NCI-H1105 (cell line): ENCODE results near the gene CHID1.

Experiments
- DNase-seq: peaks from one replicate; lab custom pipeline; 2025; lab: John Stamatoyannopoulos, UW

The CHID1 gene

DNA sequence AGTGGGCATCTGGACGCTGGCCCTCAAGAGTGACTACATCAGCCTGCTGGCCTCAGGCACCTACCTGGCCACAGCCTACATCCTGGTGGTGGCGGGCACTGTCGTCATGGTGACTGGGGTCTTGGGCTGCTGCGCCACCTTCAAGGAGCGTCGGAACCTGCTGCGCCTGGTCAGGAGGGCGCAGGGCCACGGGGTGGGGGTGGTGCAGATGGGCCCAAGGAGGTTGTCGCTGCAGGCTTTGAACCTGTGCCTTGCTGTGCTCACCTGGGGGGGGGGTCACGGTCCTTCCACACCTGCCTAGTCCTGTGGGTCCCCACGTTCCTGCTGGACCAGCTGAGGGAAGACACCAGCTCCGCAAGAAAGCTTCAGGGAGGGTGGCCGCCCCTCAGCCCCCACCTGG, 74.3 kb downstream of the CHID1 start:
- no peak for DNase-seq

DNA sequence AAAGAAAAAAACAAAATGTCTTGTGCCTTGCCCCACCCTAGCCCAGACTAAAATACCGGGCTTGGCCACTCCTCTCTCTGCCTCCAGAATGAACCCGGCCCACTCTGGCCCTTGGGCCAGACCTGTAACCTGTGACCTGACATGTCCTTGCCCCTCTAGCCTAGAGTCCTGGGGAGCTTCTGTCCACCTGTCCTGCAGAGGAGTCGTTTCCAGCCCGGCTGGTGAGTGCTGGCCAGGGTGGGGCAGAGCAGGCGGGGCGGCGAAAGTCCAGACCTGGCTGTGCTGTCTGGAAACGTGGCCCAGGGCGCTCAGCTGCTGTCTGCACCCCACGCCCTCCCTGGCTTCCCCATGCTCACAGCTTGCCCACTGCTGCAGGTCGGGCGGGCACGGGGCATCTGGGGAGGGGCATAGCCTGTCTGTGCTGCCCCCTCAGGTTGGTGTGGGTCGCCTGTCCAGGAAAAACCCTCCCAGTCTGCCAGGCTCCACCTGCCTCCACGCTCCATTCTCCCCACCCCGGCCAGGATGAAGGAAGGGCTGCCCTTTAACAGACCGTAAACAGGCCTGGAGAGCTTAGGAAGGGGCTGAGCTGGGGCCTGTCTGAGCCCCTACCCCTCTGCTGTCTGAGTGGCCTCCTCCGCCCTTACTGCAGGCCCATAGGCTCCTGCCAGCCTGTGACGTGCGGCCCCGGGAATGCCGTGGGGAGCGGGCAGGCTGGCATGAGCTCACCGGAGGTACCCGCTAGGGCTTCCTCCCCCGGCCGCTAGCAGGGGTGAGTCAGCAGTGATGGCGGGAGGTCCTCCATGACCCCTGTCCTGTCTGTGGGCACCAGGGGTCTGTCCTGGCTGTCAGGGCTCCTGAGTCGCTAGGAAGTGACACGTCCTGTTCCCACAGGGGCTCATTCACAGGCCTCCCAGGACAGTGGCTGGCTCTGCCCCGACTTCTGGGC, 76.0 kb downstream of the CHID1 start:
- DNase-seq, result no peak

DNA sequence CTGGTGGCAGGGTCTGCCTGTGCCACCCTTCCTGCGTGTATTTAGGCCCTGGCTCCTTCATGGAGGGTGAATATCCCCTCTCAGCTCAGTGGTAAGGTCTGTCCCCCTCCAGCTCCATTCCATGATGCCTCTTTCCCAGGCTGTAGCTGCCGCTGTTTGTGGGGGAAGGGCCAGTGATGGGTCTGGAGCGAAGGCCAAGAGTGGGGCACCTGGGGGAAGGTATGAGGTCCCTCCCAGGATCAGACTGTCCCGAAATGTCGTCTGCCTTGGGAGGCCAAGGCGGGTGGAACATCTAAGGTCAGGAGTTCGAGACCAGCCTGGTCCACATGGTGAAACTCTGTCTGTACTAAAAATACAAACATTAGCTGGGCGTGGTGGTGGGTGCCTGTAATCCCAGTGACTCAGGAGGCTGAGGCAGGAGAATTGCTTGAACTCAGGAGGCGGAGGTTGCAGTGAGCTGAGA, 76.7 kb downstream of the CHID1 start:
- DNase-seq, result no peak

DNA sequence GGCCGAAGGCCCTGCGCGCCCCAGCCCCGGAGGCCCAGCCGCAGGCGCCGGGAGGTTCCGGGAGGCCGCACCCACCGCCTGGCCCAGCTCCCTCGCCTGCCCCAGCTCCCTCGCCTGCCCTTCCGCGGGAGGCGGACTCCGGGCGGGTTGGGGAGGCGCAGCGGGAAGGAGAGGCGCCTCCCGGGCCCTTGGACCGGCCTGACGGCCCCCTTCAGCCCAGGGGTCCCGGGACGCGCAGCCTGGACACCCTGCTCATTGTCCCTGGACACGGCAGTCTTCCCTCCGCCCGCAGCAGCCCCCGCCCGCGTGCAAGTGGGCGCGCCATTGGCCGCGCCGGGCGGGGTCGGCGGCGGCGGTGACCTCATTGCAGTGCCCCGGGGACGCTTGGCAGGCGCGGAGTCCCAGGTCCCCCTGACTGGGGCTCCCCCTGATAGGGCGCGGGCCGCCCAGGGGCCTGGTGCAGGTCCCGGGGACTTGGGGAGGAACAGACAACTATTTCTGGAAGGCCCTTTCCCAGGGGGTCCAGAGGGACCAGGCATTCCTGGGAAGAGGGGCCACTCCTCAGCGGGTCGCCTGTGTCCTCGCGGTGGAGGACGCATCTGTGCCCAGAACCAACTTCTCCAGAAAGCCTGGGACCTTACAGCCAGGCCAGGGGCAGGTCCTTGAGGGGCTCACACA, 77.4 kb downstream of the CHID1 start:
- DNase-seq, result peak; percentile 27

DNA sequence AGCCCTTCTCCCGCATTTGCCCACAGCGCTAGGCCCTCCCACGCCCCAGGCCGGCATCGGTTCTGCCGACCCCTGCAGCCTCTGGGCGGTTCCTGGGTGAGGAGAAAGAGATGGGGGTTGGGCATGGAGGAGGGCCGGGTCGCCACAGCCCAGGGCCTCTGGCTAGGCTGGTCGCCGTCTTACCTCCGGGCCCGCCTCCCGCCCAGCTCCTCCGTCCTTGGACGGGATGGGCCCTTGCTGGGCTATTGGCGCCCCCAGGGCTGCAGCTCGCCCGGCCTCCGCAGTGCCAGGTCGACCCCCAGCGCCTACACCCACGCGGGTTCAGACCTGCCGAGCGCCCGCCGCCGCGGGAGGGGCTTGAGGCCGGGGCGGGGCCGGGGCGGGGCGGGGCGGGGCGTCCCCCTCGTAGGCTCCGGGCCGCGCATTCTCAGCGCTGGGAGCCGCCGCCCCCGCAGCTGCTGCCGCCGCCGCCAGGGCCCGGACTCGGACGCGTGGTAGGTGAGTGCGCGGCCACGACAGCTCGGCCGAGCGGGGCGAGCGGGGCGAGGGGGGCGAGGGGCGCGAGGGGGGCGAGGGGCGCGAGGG, 78.0 kb downstream of the CHID1 start, which contains the start of gene CD151:
Gene CD151, plus strand, starts transcription at position 424 of the 585 bp plus-strand sequence. CDS start 3,118 bp downstream, outside the sequence.
- DNase-seq, result peak; percentile 46

DNA sequence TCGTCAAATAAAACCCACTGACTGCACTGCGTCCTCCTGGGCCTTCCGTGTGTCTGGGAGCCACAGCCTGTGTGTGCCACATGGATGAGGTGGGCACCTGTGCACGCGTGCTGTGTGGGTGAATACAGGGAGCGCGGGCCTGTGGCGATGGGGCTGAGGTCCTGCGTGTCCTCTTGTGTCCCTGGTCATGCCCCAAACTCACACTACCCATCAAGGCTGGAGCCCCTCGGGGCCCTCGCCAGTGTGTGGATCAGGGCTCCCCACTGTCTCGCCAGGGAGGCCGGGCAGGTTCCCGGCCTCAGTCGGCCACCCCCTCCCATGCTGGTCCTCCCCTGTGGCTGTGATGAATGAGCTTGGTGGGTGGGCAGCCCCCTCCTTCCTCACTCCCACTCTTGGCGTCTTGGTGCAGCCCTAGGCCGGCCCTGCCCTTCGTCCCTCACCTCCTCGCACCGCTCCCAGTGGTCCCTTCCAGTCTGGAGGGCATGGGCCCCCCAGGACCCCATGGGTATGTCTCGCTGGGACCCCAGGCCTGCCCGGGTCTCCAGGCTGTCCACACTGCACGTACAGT, 78.6 kb downstream of the CHID1 start:
- no peak for DNase-seq

DNA sequence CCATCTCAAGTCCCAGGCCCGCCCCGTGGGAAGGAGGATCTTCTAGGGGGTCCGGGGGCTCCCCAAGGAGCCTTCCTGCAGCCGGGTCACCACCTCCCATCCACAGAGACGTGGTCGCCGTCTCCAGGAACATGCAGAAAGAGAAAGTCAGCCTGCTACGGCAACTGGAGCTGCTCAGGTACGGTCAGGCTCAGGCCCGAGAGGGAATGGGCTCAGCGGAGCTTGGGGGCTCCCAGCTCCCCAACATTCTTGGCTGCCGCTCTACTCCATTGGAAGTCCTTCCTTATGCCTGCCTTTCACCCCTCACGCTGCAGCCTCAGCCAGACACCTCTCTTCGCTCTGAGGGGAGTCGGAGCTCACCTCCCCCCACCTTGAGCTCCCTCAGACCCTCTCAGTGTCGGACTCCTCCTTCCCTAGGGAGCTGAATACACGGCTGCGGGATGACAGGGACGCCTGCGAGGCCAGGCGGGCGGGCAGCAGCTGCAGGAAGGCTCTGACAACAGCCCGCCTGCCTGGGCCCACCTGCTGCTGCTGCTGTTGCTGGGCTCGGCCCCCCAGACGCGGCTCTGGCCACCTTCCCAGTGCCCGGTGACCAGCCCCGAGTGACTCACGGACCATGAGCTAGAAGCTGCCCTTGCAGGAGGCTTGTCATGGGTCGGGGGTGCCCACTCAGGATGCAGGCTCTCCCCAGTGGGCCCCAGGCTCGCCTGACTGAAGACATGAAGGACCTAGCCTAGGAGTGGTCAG, 79.3 kb downstream of the CHID1 start:
- DNase-seq, result no peak

DNA sequence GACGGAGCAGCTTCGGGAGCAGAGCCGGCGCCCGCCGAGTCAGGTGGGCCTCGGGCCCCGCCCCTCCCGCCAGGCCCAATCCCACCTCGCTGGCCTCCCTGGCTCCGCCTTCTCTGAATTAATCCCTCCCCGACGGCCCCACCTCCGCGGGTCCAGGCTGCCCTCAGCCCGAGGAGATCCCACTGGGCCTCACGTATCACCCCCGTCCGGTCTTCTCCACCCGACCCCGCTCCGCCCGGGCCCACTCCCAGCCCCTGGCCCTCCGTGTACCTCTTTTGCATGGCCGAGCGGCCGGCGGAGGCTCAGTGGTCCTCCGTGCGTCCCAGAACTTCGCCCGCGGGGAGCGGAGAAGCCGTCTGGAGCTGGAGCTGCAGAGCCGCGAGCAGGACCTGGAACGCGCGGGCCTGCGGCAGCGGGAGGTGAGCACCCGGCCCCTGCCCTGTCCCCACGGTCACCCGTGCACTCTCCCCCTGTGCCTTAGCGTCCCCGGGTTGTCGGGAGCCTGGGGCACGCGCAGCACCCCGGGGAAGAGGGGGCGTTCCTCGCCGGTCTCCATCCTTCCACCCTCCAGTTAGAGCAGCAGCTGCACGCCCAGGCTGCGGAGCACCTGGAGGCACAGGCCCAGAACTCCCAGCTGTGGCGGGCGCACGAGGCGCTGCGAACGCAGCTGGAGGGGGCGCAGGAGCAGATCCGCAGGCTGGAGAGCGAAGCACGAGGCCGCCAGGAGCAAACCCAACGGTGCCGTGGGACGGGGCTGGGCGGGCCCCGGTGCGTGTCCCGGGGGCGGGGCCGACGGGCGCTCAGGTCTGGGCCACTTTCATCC, 80.1 kb downstream of the CHID1 start:
- peak; percentile 86 for DNase-seq

DNA sequence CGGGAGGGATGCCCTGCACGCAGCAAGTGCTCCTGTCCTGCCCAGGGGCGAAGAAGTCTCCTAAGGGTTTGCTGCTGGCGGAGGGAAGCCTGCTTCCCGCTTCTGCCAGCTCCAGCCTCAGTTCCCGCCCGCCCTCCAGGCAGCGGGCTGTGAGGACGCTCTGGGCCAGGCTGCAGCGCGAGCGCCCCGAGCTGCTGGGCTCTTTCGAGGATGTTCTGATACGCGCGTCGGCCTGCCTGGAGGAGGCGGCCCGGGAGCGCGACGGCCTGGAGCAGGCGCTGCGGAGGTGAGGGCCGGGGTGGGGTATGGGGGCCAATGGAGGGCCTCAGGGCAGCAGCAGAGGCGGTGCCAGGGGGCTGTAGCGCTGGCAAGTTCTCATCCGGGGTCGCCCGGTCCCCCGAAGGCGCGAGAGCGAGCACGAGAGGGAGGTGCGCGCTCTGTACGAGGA, 80.7 kb downstream of the CHID1 start:
- DNase-seq, result no peak

DNA sequence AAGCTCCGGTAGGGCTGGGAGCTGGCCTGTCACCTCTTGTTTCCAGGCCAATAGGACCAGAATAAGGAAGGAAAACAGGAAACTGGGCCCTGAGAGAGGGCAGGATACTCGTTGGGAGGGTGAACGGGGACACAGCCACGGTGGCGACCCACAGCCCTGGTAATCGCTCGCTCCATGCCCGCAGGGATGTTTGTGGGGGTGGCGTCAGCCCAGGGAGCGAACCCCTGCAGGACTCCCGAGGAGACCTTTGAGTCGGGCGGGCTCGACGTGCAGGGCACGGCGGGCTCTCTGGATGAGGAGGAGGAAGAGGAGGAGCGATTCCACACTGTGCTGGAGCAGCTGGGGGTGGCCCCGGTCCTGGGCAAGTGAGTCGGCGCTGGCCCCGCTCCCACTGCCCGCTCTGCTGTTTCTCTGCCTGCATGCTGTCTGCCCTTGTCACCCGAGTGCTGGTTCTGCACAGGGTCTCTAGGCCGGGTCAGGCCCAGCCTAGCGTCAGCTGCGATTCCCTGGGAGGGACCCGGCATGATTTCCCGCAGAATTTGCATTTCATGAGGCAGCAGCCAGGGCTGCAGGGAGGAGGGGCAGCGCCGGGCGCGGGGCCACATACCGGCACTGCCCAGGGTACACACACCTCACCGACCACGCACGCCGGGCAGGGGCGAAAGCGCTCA, 81.3 kb downstream of the CHID1 start:
- DNase-seq, result no peak

DNA sequence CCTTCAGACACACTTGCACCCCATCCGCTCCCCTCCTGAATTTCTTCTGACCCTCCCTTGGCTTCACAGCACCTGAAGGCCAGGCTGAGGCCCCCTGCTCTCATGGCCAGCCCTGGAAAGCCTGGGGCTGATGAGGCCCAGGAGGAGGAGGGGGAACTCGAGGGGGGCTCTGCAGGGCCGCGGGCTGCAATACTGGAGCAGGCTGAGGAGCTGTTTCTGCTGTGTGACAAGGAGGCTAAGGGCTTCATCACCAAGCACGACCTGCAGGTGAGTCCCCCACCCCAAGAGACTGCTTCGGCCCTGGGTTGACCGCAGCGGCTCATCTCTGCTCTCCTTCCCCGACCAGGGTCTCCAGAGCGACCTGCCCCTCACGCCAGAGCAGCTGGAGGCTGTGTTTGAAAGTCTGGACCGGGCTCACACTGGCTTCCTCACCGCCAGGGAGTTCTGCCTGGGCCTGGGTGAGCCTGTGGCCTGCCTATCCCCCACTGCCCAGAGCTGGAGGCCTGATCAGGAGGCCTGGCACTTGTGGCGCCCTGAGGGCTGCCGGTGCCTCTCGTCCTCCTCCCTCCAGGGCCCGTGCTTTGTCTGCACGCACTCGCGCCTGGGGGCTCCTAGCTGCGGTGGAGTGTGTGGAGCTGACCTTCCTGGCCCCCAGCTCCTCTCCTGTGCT, 82.0 kb downstream of the CHID1 start:
- DNase-seq, result no peak

DNA sequence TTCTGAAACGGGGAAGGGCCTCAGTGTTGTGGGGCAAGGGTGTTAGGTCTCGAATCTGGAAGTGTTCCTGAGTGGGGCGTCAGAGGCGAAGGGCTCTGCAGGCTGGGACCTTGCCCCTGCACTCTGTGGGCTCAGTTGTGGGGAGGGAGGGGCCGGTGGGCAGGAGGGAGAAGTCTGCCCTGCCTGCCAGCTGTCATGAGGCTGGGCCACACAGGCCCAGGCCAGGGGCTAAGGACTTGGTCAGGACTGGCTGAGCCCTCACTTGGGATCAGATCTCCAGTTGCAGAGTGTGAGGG, 82.8 kb downstream of the CHID1 start, which contains the start of gene CRACR2B:
Gene CRACR2B, plus strand, starts transcription at position 23 of the 296 bp plus-strand sequence. CDS start 689 bp downstream, outside the sequence.
- DNase-seq, result no peak

DNA sequence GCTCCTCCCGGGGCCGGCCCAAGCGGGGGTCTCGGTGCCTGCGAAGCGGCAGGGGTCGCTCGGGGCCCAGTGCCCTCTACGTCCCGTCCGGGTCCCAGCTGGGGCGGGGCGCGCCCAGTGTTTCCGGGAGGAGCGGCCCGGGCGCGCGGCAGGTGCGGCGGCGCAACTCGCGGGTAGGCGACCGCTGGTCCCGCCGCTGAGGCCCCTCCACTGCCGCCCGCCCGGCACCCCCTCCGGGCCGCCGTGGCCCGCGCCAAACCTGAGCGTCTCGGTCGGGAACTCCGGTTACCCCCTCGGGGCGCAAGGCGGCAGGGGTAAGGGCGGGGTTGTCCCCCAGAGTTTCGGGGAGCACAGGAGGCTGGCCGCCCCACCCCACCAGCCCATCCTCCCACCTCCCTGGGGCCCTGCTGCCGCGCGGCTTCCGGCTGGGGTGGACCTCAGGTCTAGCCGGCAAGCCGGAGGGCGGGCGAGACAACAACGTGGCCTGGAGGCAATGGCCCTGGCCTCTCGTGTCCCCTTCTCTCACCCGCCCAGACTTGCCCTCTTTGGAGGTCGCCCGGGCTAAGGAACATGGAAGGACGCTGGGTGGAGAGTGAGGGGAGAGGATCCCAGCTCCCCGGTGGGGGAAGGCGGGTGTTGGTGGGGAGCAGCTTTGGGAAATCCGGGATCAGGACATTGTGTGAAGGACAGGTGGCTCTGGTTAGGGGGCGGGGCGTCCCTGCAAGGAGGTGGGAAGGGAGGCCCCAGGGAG, 83.3 kb downstream of the CHID1 start:
- DNase-seq, result no peak

DNA sequence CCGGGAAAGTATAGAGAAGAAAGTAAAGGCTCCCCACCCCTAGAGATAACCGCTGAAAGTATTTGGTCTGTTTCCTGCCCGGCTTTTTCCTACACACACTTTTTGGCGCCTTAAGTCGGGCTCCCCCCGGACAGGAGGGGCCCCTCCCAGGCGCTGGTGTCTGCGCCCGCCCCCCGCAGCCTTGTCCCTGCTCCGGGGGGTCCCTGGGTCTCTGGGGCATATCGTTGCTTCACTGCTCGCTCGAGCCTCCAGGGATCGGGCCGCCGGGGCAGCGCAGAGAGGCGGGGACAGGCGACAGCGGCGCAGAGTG, 83.8 kb downstream of the CHID1 start:
- no peak for DNase-seq

DNA sequence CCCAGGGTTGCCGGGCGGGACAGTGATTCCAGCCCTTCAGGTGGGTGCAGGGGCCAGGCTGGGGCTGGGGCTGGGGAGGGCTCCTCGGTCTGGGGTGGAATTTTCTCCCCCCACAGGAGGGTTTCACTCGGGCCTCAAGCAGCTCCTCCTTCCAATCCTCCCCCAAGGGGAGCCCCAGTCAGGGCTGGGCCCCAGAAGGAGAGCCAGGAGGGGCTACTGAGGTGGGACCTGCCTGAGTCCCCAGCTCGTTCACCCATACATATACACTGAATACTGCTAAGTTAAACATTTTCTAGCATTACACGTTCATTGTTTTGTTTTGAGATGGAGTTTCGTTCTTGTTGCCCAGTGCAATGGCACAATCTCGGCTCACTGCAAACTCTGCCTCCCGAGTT, 84.4 kb downstream of the CHID1 start:
- no peak for DNase-seq

DNA sequence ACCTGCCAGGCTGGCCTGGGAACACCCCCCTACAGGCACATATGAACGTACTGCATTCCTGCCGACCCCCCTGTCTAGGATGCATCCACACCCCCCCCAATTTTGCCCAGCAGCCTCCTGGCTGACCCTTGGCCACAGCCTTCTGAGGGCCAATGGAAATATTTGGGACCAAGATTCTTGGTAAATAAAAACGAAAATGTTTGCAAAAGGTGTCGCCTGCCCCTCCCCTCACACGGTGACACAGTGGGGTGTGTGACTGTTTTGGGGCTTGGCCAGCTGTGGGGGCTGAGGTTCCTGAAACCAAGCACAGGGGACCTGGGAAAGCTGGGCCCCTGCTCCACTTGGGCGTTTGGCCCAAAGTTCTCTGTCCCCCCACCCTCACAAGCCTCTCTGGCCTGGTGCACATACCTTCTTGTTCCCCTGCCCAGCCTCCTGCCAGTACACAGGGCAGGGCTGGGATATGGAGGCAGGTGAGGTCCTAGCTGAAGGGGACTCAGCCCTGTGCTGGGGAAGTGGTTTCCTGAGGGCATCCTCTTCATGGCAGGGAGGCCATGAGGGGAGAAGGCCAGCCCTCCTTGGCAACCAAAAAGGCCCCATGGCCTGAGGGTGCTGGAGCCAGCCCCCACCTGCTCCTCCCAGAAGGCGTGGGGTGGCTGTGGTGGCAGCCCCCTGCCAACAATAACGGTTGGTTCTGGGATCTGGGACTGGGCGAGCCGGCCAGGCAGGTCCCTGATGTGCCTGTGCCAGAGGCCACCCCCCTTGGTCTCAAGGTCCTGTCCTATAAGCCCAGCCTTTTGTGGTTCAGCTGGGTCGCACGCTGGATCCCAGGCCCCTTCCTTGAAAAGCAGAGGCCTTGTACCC, 85.0 kb downstream of the CHID1 start:
- DNase-seq, result no peak

DNA sequence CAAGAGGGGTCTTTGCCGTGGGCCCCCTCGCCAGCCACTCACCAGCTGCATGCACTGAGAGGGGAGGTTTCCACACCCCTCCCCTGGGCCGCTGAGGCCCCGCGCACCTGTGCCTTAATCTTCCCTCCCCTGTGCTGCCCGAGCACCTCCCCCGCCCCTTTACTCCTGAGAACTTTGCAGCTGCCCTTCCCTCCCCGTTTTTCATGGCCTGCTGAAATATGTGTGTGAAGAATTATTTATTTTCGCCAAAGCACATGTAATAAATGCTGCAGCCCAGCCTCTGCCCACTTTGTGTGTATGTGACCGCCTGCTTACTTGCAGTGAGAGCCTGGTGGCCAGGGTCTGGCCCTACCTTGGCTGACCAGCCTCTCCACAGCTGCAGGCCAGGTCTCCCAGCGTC, 85.7 kb downstream of the CHID1 start:
- peak; percentile 70 for DNase-seq

DNA sequence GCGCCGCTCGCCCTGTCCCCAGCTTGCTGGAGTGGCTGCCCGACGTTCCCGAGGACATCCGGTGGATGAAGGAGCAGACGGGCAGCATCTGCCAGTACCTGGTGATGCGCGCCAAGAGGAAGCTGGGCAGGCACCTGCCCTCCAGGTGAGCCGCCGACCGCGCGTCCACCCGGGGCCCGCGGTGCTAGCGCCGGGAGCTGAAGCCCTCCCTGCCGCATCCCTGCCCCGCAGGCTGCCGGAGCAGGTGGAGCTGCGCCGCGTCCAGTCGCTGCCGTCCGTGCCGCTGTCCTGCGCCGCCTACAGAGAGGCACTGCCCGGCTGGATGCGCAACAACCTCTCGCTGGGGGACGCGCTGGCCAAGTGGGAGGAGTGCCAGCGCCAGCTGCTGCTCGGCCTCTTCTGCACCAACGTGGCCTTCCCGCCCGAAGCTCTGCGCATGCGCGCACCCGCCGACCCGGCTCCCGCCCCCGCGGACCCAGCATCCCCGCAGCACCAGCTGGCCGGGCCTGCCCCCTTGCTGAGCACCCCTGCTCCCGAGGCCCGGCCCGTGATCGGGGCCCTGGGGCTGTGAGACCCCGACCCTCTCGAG, 86.2 kb downstream of the CHID1 start:
- peak; percentile 87 for DNase-seq
